ENCODE results near the gene NAA10.

NAA10 gene

DNA sequence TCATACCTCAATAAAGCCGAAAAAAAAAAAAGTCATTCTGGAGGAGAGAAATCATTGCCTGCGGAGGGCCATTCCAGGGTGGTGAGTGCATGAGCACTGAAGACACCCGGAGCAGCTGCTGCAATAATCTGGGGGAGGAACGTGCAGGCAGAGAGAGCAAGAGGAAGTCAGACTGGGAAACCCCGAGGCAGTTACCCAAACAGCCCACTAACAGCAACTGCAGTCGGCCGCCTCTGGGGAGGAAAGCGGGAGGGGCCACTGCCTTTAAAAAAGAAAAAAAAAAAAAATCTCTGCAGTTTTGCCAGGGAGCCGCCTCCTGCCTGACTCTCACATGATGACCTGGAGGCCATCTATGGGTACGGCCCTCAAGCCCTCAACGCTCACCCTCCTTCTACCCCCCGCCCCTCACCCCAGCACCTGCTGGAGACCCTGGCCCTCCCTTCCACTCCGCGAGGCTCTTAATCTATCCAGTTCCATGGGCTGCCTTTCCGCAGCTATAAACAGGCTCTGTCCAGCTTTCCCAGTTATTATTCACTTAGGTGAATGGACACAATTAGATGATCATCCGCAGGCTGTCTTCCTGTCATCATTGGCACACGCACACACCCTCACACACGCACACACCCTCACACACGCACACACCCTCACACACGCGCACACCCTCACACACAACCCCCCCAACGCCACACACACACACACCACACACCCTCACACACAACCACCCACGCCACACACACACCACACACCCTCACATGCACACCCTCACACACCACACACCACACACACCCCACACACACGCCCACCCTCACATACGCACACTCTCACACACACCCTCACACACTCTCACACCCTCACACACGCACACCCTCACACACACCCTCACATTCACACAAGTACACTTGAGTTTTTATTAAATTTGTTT is 33.7 kb downstream of the NAA10 start:
- DNase-seq (ENCODE audit: low spot score), result peak; percentile 88
- TF ChIP-seq, protein P1, sequence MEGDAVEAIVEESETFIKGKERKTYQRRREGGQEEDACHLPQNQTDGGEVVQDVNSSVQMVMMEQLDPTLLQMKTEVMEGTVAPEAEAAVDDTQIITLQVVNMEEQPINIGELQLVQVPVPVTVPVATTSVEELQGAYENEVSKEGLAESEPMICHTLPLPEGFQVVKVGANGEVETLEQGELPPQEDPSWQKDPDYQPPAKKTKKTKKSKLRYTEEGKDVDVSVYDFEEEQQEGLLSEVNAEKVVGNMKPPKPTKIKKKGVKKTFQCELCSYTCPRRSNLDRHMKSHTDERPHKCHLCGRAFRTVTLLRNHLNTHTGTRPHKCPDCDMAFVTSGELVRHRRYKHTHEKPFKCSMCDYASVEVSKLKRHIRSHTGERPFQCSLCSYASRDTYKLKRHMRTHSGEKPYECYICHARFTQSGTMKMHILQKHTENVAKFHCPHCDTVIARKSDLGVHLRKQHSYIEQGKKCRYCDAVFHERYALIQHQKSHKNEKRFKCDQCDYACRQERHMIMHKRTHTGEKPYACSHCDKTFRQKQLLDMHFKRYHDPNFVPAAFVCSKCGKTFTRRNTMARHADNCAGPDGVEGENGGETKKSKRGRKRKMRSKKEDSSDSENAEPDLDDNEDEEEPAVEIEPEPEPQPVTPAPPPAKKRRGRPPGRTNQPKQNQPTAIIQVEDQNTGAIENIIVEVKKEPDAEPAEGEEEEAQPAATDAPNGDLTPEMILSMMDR (IDR thresholded peaks at IDR 0.05; ENCODE audit: borderline replicate concordance, control extremely low read depth, extremely low read depth, insufficient read depth, missing control alignments), result no peak
- in situ Hi-C loops (cut with MboI; ENCODE audit: low sequenced_read_pairs, unreplicated experiment), result no loop called here

DNA sequence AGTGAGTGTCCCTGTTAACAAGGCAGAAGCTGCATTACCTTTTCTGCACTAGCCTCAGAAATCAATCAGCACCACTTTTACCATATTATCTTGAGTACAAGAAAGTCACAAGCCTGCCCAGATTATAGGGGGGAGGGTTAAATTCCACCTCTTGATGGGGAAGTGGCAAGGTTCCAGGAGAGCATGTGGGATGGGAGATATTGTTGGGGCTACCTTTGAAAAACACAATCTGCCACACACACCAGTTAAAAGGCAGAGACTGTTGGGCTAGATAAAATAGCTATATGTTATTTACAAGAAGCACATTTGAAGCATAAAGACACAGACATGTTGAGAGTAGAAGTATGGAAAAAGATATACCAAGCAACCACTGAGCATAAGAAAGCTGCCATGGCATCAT is 36.9 kb downstream of the NAA10 start:
- TF ChIP-seq, protein P1 (IDR thresholded peaks at IDR 0.05; ENCODE audit: borderline replicate concordance, control extremely low read depth, extremely low read depth, insufficient read depth, missing control alignments), result no peak
- DNase-seq (ENCODE audit: low spot score), result no peak
- in situ Hi-C loops (cut with MboI; ENCODE audit: low sequenced_read_pairs, unreplicated experiment), result no loop called here

- DNase-seq (ENCODE audit: low spot score), result no peak
- in situ Hi-C loops (cut with MboI; ENCODE audit: low sequenced_read_pairs, unreplicated experiment), result no loop called here
- TF ChIP-seq, protein P1 (IDR thresholded peaks at IDR 0.05; ENCODE audit: borderline replicate concordance, control extremely low read depth, extremely low read depth, insufficient read depth, missing control alignments), result no peak
Observed at GRCh38 chrX:153889123-153889522, 45.7 kb downstream of the NAA10 start.

DNA sequence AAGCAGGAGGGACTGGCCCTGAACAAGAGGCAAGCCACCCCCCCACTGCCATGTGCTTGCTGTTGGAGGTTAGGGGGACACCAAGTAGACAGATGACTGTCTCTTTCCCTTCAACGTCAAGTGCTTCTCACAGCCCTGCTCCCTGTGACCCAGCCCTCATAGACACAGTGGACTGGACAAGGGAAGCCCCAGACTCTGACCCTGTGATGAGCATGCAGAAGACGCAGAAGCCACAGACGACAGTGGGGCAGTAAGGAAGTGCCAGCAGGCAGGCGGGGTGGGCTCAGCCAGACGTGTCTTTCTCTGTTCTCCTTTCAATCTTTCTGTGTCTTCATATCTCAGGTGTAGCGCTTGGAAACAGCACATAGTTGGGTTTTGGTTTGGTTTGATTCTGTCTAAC is 46.5 kb downstream of the NAA10 start:
- TF ChIP-seq, protein P1 (IDR thresholded peaks at IDR 0.05; ENCODE audit: borderline replicate concordance, control extremely low read depth, extremely low read depth, insufficient read depth, missing control alignments), result no peak

GRCh38 chrX:153887385-153887784 is 47.5 kb downstream of the NAA10 start:
- DNase-seq (ENCODE audit: low spot score), result no peak
- TF ChIP-seq, protein P1 (IDR thresholded peaks at IDR 0.05; ENCODE audit: borderline replicate concordance, control extremely low read depth, extremely low read depth, insufficient read depth, missing control alignments), result no peak

More for the DNA sequence above, 46.5 kb downstream of the NAA10 start:
- no peak for DNase-seq (ENCODE audit: low spot score)
- in situ Hi-C loops (cut with MboI; ENCODE audit: low sequenced_read_pairs, unreplicated experiment), result no loop called here

DNA sequence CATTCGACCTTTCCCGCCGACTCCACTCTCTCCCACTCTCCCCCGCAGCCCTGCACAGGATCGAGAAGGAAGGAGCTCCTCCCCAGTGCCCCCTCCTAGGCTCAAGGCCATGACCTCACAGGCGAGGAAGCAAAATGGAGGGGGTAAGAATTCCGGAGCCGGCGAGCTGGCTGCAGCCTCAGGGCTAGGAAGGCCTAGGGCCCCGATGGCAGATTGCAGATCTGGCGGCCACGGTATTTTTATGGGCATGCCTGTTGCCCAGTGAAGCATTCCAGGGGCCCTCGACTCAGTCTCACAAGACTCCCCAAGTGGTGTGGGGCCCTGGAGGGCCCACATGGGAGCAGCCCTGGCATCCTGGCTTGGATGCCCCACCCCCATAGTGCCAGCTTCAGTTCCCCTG is 47.9 kb downstream of the NAA10 start:
- TF ChIP-seq, protein P1 (IDR thresholded peaks at IDR 0.05; ENCODE audit: borderline replicate concordance, control extremely low read depth, extremely low read depth, insufficient read depth, missing control alignments), result no peak
- in situ Hi-C loops (cut with MboI; ENCODE audit: low sequenced_read_pairs, unreplicated experiment), result no loop called here
- no peak for DNase-seq (ENCODE audit: low spot score)

More at GRCh38 chrX:153887385-153887784, 47.5 kb downstream of the NAA10 start:
- in situ Hi-C loops (cut with MboI; ENCODE audit: low sequenced_read_pairs, unreplicated experiment), result no loop called here

Data from GM13976 (cell line).